ENCODE measurements around the gene TMEM86B. TPM values are rescaled to one million over a fixed set of nuclear protein-coding genes. Genes with fewer than 3 reads are reported as not detected.
A peak's percentile ranks its signal among the peaks of the same experiment; 100 is the strongest.

Gene TMEM86B
- total and polyA plus RNA-seq, 3 experiments from 2014 or later = 2.9 to 10.3 (median 8.5) TPM

DNA sequence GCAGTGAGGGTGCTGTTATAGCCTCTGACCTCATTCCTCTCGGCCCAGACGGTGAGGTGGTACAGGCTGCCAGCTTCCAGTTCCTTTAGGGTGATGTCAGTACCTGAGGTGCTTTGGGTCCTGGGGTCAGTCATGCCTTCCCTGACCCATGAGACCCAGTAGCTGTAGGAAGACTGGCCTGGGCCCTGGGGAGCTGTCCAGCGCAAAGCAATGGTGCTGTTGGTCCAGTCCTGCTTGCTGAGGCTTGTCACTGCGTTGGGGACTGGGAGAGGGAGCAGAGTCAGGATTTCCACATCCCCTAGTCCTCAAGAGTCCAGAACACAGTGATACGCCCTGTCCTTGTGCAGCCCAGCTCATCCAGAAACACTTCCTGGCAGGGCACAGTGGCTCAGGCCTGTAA lies 29.9 kb downstream of the TMEM86B start:
- Mint-ChIP-seq H3K36me3 (no peaks in the 10 kb centered on the region), H3K27ac (no peak overlapping the region), H3K9me3 (no peaks in the 10 kb centered on the region), H3K27me3 (peaks cover 26 to 46% of the 10 kb centered on the region in 2 donors), H3K4me3 (no peak overlapping the region), H3K4me1 (no peaks in the 10 kb centered on the region)
- ChIA-PET POLR2A (no interaction called here), CTCF (no interaction called here)
- Histone ChIP-seq H3K27me3 (ENCODE audit: insufficient read depth, low read length, poor library complexity, severe bottlenecking) (peaks cover 8% of the 10 kb centered on the region), H3K4me1 (ENCODE audit: insufficient read depth, low read length) (no peaks in the 10 kb centered on the region), H3K9me3 (ENCODE audit: low read length) (no peaks in the 10 kb centered on the region), H3K27ac (ENCODE audit: low read depth, low read length) (no peak overlapping the region), H3K36me3 (ENCODE audit: insufficient read depth, low read length) (no peaks in the 10 kb centered on the region), H3K4me3 (ENCODE audit: low read length) (no peak overlapping the region)
- no peak for DNase-seq

DNA sequence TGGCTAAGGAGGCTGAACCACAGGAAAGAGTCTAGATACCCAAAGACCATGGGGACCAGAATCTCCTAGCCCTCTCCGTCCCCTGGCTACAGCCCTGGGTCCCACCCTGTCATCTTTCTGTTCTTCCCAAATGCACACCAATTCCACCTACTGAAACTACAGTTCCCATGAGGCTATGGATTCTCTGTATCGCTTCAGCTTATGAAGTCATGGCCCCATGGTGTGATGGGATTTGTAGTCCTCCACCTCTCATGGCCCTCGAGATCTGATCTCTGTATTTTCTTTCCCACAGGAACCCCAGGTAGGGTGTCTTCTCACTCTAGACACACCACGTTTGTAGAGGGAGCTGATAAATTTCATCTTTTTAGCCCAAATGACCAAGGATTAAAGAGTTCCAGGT lies 31.0 kb downstream of the TMEM86B start:
- Mint-ChIP-seq H3K4me1 (no peaks in the 10 kb centered on the region), H3K4me3 (no peak overlapping the region), H3K27ac (no peak overlapping the region), H3K36me3 (no peaks in the 10 kb centered on the region), H3K27me3 (peaks cover 25 to 41% of the 10 kb centered on the region in 2 donors), H3K9me3 (no peaks in the 10 kb centered on the region)
- H3K27ac ChIP-seq (ENCODE audit: low read depth, low read length) = no peak overlapping the region
- H3K4me3 ChIP-seq (ENCODE audit: low read length) = no peak overlapping the region
- no peaks in the 10 kb centered on the region for H3K4me1 ChIP-seq (ENCODE audit: insufficient read depth, low read length)
- no peaks in the 10 kb centered on the region for H3K9me3 ChIP-seq (ENCODE audit: low read length)
- DNase-seq = no peak
- peaks cover 8% of the 10 kb centered on the region for H3K27me3 ChIP-seq (ENCODE audit: insufficient read depth, low read length, poor library complexity, severe bottlenecking)
- CTCF ChIA-PET = interaction anchor here (0.6 to 1.0 kb wide), 2 partner anchors 9 to 306 kb away, joined by 3 read pairs; no protein-coding TSS in a partner anchor
- no peaks in the 10 kb centered on the region for H3K36me3 ChIP-seq (ENCODE audit: insufficient read depth, low read length)
- POLR2A ChIA-PET = no interaction called here

DNA sequence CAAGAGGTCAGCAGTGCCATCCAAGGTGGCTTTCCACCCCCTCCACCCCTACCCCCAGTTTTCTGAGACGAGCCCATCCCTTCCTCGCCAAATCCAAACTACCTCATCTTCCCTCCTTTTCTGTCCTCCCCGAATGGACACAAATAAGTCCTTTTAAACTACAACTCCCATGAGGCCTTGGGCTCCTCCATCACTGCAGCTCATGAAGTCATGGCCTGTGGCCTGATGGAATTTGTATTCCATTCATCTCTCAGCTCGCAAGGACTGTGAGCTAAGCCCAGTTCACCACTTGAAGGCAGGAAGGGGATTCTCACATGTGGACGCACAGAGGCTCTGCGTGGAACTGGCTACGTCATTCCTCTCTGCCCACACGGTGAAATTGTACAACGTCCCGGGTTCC lies 31.8 kb downstream of the TMEM86B start:
- no peak overlapping the region for H3K27ac ChIP-seq (ENCODE audit: low read depth, low read length)
- DNase-seq = no peak
- peaks cover 21 to 40% of the 10 kb centered on the region in 2 donors for H3K27me3 Mint-ChIP-seq
- H3K9me3 Mint-ChIP-seq = no peaks in the 10 kb centered on the region
- H3K36me3 ChIP-seq (ENCODE audit: insufficient read depth, low read length) = no peaks in the 10 kb centered on the region
- H3K4me1 Mint-ChIP-seq = no peaks in the 10 kb centered on the region
- peaks cover 8% of the 10 kb centered on the region for H3K27me3 ChIP-seq (ENCODE audit: insufficient read depth, low read length, poor library complexity, severe bottlenecking)
- POLR2A ChIA-PET = no interaction called here
- H3K4me3 Mint-ChIP-seq = no peak overlapping the region
- H3K9me3 ChIP-seq (ENCODE audit: low read length) = no peaks in the 10 kb centered on the region
- no peak overlapping the region for H3K4me3 ChIP-seq (ENCODE audit: low read length)
- H3K27ac Mint-ChIP-seq = no peak overlapping the region
- CTCF ChIA-PET = no interaction called here
- no peaks in the 10 kb centered on the region for H3K4me1 ChIP-seq (ENCODE audit: insufficient read depth, low read length)
- H3K36me3 Mint-ChIP-seq = no peaks in the 10 kb centered on the region

DNA sequence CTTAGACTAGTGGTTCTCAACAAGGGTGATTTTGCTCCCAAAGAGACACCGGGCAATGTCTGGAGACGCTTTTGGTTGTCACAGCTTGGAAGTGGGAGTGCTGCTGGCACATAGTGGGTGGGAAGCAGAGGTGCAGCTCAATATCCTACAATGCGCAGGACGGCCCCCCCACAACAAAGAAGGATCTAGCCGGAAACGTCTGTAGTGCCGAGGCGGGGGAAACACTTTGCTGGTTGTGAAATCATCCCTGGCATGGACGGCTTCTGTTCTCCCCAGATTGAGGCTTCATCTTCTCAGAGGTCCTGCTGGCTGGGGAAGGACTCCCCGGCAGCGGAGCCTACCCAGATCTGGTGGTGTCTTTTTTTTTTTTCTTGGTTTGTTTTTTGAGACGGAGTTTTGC lies 35.1 kb downstream of the TMEM86B start:
- no peak overlapping the region for H3K27ac ChIP-seq (ENCODE audit: low read depth, low read length)
- DNase-seq = no peak
- POLR2A ChIA-PET = no interaction called here
- CTCF ChIA-PET = no interaction called here
- Mint-ChIP-seq H3K9me3 (no peaks in the 10 kb centered on the region), H3K4me1 (peaks cover 0 to 3% (median 2%) of the 10 kb centered on the region in 3 donors), H3K27ac (no peak overlapping the region), H3K4me3 (no peak overlapping the region), H3K36me3 (no peaks in the 10 kb centered on the region), H3K27me3 (peaks cover 13 to 33% of the 10 kb centered on the region in 2 donors)
- no peaks in the 10 kb centered on the region for H3K9me3 ChIP-seq (ENCODE audit: low read length)
- no peak overlapping the region for H3K4me3 ChIP-seq (ENCODE audit: low read length)
- H3K4me1 ChIP-seq (ENCODE audit: insufficient read depth, low read length) = no peaks in the 10 kb centered on the region
- H3K36me3 ChIP-seq (ENCODE audit: insufficient read depth, low read length) = no peaks in the 10 kb centered on the region
- peaks cover 8% of the 10 kb centered on the region for H3K27me3 ChIP-seq (ENCODE audit: insufficient read depth, low read length, poor library complexity, severe bottlenecking)

DNA sequence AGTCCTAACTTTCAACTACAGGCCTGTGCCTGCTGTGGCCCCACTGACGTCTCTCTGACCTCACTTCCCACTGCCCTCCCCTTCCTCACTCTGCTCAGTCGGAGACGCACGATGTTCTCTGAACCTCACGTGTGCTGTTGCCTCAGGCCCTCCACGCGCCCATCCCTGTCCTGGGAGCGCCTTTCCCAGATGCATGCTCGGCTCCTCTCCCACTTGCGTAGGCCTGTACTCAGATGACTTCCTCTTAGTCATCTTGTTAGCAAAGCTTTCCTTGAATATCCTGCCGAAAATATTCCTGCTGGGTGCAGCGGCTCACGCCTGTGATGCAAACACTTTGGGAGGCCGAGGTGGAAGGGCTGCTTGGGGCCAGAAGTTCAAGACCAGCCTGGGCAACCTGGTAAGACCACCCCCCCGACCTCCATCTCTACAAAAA lies 39.1 kb downstream of the TMEM86B start:
- no peaks in the 10 kb centered on the region for H3K9me3 ChIP-seq (ENCODE audit: low read length)
- DNase-seq = no peak
- ChIA-PET POLR2A (no interaction called here), CTCF (interaction anchor here (0.6 kb wide), 1 partner anchor 110 kb away, joined by 3 read pairs; no protein-coding TSS in a partner anchor)
- H3K4me1 ChIP-seq (ENCODE audit: insufficient read depth, low read length) = no peaks in the 10 kb centered on the region
- H3K4me3 ChIP-seq (ENCODE audit: low read length) = no peak overlapping the region
- H3K36me3 ChIP-seq (ENCODE audit: insufficient read depth, low read length) = no peaks in the 10 kb centered on the region
- H3K27me3 Mint-ChIP-seq = peaks cover 13 to 36% of the 10 kb centered on the region in 2 donors
- no peaks in the 10 kb centered on the region for H3K27me3 ChIP-seq (ENCODE audit: insufficient read depth, low read length, poor library complexity, severe bottlenecking)
- H3K36me3 Mint-ChIP-seq = no peaks in the 10 kb centered on the region
- no peaks in the 10 kb centered on the region for H3K9me3 Mint-ChIP-seq
- H3K27ac Mint-ChIP-seq = peak overlapping the region in 1 of 8 donors; percentile 58
- H3K4me1 Mint-ChIP-seq = peaks cover 0 to 3% (median 2%) of the 10 kb centered on the region in 3 donors
- H3K4me3 Mint-ChIP-seq = peak overlapping the region in 1 of 7 donors; percentile 28
- H3K27ac ChIP-seq (ENCODE audit: low read depth, low read length) = no peak overlapping the region

DNA sequence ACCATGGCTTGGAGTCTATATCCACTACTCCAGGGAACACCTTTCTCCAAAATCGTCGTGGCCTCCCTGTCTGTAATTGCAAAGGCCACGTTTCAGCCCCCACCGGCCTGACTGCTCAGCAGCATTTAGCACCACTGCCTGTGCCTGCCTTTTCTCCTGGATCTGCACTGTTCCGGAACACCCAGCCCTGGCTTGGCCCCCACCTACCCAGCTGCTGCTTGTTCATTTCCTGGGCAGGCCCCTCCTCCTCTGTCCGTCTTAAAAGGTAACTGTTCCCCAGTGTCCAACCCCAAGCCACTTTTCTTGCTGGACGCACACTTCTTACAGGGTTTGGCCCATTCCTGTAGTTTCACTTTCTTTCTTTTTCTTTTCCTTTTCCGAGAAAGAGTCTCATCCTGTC lies 39.9 kb downstream of the TMEM86B start:
- Mint-ChIP-seq H3K36me3 (no peaks in the 10 kb centered on the region), H3K4me1 (peaks cover 0 to 3% (median 2%) of the 10 kb centered on the region in 3 donors), H3K27me3 (peaks cover 11 to 38% of the 10 kb centered on the region in 2 donors), H3K27ac (peak overlapping the region in 1 of 8 donors; percentile 38), H3K4me3 (no peak overlapping the region), H3K9me3 (no peaks in the 10 kb centered on the region)
- CTCF ChIA-PET = no interaction called here
- POLR2A ChIA-PET = no interaction called here
- Histone ChIP-seq H3K36me3 (ENCODE audit: insufficient read depth, low read length) (no peaks in the 10 kb centered on the region), H3K9me3 (ENCODE audit: low read length) (no peaks in the 10 kb centered on the region), H3K27ac (ENCODE audit: low read depth, low read length) (no peak overlapping the region), H3K27me3 (ENCODE audit: insufficient read depth, low read length, poor library complexity, severe bottlenecking) (no peaks in the 10 kb centered on the region), H3K4me1 (ENCODE audit: insufficient read depth, low read length) (no peaks in the 10 kb centered on the region), H3K4me3 (ENCODE audit: low read length) (no peak overlapping the region)
- no peak for DNase-seq

DNA sequence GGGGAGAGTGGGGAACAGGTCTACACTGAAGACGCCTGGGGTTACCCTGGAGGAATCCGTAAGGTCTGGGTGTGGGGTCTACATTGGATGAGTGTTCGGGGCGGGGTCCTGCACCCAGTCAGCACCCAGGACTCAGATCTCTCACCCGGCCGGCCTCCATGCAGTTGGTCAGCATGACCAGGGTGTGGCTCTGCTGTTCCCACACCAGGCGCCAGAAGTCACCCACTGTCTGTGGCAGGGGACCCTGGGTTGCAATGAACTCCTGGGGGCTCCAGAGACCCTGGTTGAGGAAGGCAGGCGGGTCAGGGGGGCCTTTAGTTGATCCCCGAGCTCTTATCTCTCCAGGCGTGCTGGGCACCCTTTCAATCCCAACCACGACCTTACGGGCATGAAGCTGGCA lies 42.5 kb downstream of the TMEM86B start:
- DNase-seq = no peak
- peaks cover 0 to 4% (median 2%) of the 10 kb centered on the region in 3 donors for H3K4me1 Mint-ChIP-seq
- peaks cover 18 to 40% of the 10 kb centered on the region in 2 donors for H3K27me3 Mint-ChIP-seq
- Histone ChIP-seq H3K4me3 (ENCODE audit: low read length) (no peak overlapping the region), H3K36me3 (ENCODE audit: insufficient read depth, low read length) (no peaks in the 10 kb centered on the region), H3K9me3 (ENCODE audit: low read length) (no peaks in the 10 kb centered on the region), H3K4me1 (ENCODE audit: insufficient read depth, low read length) (no peaks in the 10 kb centered on the region), H3K27ac (ENCODE audit: low read depth, low read length) (no peak overlapping the region), H3K27me3 (ENCODE audit: insufficient read depth, low read length, poor library complexity, severe bottlenecking) (peaks cover 13% of the 10 kb centered on the region)
- H3K27ac Mint-ChIP-seq = no peak overlapping the region
- no peaks in the 10 kb centered on the region for H3K9me3 Mint-ChIP-seq
- no peaks in the 10 kb centered on the region for H3K36me3 Mint-ChIP-seq
- ChIA-PET POLR2A (no interaction called here), CTCF (no interaction called here)
- no peak overlapping the region for H3K4me3 Mint-ChIP-seq

DNA sequence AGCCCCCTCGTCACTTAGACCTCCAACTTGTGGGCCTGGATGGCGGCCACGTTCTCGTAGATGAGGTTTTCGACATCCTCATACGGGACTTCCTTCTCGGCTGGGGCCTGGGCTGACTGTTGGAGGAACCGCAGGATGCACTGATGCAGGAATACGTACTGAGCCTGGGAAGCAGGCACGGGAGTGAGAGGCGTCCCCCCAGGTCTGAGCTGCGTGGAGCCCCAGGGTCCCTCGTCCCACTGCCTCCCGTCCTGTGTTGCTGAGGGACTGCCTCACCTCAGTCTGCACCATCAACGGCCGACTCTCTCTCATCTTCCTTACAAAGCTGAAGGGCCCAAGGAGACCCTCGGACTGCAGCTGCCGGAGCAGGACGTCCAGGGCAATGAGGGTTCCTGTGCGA lies 46.8 kb downstream of the TMEM86B start:
- Histone ChIP-seq H3K4me1 (ENCODE audit: insufficient read depth, low read length) (peaks cover 23% of the 10 kb centered on the region), H3K27ac (ENCODE audit: low read depth, low read length) (no peak overlapping the region), H3K4me3 (ENCODE audit: low read length) (no peak overlapping the region), H3K9me3 (ENCODE audit: low read length) (no peaks in the 10 kb centered on the region), H3K36me3 (ENCODE audit: insufficient read depth, low read length) (no peaks in the 10 kb centered on the region), H3K27me3 (ENCODE audit: insufficient read depth, low read length, poor library complexity, severe bottlenecking) (peaks cover 44% of the 10 kb centered on the region)
- CTCF ChIA-PET = interaction anchor here (1.1 kb wide), 1 partner anchor 72 kb away, joined by 3 read pairs; no protein-coding TSS in a partner anchor
- Mint-ChIP-seq H3K27me3 (peaks cover 51 to 66% of the 10 kb centered on the region in 2 donors), H3K4me3 (peak overlapping the region in 1 of 7 donors; percentile 50), H3K9me3 (no peaks in the 10 kb centered on the region), H3K36me3 (no peaks in the 10 kb centered on the region), H3K4me1 (peaks cover 17 to 29% (median 18%) of the 10 kb centered on the region in 3 donors), H3K27ac (peak overlapping the region in 1 of 8 donors; percentile 14)
- DNase-seq = no peak
- POLR2A ChIA-PET = no interaction called here

Data from CD8-positive, alpha-beta memory T cell (primary cell).